Measurements from ENCODE around the gene SSTR5.

- TF ChIP-seq POLR2AphosphoS5 (IDR thresholded peaks at IDR 0.05; ENCODE audit: borderline replicate concordance, low read depth, low read length) (no peak), EZH2 (IDR thresholded peaks at IDR 0.05) (no peak), FOXP2 (optimal IDR thresholded peaks at IDR 0.05; ENCODE audit: control extremely low read depth, extremely low read length, insufficient read depth) (no peak)
These were observed 36.0 kb downstream of the SSTR5 start for GRCh38 chr16:1108299-1109252.

Data from SK-N-MC (cell line).